GM18507 (cell line): ENCODE data around the gene DPPA3.
"Not testable (repeated sequence)": the region's sequence is repeated elsewhere in the genome, so short reads cannot be mapped to it uniquely, and the experiment has no call there.

ENCODE experiments used
- DNase-seq: peaks from one replicate; pipeline ENCODE4 v3.0.0; 2011; ENCODE audit warnings: low read depth; ENCODE audit not compliant: insufficient read length; ENCODE audit errors: extremely low spot score
- FAIRE-seq: peaks from 2 replicates; lab custom pipeline; 2011; peaks lifted over from hg19 to GRCh38; lab: Jason Lieb, UNC

Gene DPPA3

DNA sequence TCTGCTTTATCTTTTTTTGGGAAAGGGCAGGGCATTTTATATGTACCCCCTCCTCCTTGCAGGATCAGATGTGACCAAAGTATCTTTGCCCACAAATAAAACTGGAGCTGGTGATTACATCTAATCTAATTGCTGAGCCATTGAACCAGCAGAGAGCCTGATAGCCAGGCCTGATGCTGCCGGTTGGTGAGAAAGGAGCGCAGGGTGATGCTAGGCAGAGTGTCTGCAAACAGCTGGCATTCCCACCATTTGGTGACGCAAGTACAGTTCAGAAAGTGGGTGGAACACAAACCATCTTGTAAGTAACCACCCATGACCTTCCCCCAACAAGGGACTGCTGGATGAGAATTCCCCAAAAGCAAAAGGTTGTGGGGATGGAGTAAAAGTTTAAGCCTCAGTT lies 12.7 kb downstream of the DPPA3 start:
- DNase-seq (no peak), FAIRE-seq (no peak)

DNA sequence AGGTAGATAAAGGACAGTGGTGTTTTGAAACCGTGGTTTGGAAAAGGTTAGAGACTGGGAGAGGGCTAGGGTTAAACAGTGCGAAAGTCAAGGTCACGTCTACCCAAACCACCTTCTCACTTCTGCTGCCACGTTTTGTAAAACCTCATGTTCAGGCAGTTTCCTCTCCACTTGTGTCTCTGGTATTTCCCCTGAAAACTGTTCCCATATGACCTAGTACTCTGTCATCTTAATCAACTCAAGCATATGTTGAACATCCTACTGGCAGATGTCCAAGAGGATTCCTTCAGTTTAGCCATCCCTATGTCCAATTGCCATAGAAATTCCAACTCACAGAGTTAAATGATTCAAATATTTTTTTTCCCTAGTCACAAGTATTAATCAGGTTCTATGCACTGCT lies 18.5 kb downstream of the DPPA3 start:
- DNase-seq, result no peak

DNA sequence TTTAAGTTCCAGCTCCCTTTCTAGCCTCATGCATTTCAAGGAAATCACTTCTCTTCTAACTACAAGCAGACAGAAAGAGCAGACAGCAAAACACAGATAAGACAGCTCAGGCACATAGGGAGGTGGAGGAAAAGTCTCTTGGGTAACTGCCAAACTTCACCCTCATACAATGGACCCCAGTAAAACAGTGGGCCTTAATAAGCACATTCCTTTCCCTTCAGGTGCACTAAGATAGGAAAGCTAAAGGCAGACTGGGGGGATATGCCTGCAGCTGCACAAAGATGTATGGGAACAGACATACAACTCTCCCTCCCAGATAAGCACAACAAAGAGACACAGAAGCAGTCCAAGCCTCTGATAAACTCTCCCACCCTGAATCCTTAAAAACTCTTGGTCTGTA lies 19.8 kb downstream of the DPPA3 start:
- not testable (repeated sequence) for DNase-seq

More for the DNA sequence above, 18.5 kb downstream of the DPPA3 start:
- FAIRE-seq, result no peak

DNA sequence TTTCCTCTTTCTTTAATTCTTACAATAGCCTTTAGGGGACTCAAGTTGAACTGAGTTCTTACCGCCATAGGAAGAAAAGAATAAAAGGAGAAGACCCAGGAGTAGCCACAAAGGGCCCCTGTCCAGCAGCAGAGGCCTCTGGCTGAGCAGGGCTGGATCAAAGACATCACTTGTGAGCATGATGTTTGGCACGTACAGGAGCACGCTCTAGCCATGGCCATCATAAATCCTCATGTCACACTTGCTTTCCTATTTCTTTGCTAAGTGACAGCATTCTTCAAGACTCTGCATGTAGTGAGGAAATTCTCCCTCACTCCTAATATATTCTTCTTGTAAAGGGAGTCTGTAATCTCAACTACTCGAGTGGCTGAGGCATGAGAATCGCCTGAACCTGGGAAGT lies 20.3 kb downstream of the DPPA3 start:
- no peak for DNase-seq
- no peak for FAIRE-seq

More for the DNA sequence above, 19.8 kb downstream of the DPPA3 start:
- FAIRE-seq, result not testable (repeated sequence)

DNA sequence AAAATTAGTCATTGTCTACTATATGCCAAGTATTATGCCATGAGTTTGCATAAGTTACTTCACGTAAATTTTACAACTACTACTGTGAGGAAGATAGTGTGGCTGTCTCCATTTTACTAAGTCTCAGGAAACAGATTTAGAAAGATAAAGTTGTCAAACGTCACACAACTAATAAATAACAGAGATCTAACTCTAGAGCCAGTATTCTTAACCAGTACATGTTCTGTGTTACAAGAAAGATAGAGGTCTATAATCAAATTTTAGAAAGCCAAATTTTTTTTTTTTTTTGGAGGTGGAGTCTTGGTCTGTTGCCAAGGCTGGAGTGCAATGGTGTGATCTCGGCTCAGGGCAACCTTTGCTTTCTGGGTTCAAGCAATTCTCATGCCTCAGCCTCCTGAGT lies 21.8 kb downstream of the DPPA3 start:
- no peak for FAIRE-seq
- DNase-seq, result no peak

DNA sequence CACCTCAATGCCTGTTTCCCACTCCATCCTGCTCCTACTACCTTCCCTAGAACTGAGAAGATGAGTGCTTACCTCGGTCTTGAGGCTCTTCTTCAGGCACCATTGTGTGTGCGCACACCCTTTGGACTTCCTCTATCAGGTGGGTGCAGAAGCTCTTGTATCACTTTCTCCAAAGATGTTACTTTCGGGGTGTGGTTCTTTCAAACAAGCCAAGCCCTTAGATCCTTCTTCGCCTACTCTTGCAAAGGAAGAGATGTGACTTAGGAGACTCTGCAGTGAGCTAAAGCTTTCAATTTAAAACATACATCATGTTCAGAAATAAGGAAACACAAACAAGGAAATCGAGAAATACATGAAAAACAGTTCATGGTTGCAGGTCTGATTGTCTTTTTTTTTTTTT lies 36.0 kb downstream of the DPPA3 start, which contains the start of gene CLEC4C:
Gene CLEC4C (minus strand): TSS at position 130 of the 400 bp plus-strand sequence. CDS start 27 bp downstream, at position 103.
- no peak for DNase-seq
- FAIRE-seq, result no peak

DNA sequence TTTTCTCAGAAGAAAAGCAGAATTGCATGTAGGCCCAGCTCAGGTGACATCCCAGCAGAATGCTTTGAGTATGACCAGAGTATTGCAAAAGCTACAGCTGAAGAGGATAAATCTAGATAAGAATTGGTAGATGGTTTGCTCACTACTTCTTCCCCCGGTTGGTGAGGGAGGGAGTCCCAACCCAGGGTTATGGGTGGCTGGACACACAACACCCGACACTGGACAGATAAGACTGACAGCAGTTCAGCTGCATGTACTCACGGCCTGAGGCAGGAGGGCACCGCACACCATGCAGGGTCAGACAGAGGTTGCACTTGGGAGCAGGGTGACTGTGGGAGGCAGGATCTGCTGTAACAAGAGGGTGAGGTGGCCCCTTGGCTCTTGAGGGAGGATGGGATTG lies 37.6 kb downstream of the DPPA3 start:
- DNase-seq (no peak), FAIRE-seq (no peak)

DNA sequence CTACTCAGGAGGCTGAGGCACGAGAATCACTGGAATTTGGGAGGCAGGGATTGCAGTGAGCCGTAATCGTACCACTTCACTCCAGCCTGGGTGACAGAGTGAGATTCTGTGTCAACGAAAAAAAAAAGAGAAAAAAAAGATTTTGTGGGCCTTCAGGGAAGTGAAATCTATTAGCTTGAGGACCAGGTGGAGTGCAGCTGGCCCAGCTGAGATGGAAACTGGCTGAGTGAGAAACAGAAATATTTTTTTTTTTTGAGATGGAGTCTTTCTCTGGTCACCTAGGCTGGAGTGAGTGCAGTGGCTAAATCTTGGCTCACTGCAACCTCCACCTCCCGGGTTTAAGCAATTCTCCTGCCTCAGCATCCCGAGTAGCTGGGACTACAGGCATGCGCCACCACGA lies 38.2 kb downstream of the DPPA3 start:
- DNase-seq, result no peak
- no peak for FAIRE-seq

DNA sequence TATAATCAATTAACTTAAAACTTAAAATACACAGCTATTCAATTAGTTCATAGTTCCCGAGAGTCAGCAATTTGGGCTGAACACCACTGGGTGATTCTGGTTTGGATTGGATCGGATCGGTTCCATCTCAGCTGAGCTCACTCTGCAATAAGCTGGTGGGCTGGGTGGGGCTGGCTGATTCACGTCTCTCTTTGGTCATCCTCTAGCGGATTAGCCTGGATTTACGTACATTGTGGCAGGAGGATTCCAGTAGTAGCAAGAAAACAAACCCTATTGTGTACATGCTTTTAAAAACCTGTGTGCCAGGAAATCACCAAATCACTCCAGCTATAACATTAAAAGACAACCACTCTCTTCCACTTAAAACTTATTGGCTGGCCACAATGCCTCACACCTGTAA lies 39.1 kb downstream of the DPPA3 start:
- DNase-seq (no peak), FAIRE-seq (no peak)

DNA sequence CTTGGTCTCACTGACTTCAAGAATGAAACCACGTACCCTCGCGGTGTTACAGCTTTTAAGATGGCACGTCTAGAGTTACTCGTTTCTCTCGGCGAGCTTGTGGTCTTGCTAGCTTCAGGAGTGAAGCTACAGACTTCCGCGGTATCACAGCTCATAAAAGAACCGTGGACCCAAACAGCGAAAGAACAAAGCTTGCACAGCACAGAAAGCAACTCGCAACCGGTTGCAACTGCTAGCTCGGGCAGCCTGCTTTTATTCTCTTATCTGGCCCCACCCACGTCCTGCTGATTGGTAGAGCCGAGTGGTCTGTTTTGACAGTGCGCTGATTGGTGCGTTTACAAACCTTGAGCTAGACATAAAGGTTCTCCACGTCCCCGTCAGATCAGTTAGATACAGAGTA lies 40.2 kb downstream of the DPPA3 start:
- DNase-seq, result no peak

DNA sequence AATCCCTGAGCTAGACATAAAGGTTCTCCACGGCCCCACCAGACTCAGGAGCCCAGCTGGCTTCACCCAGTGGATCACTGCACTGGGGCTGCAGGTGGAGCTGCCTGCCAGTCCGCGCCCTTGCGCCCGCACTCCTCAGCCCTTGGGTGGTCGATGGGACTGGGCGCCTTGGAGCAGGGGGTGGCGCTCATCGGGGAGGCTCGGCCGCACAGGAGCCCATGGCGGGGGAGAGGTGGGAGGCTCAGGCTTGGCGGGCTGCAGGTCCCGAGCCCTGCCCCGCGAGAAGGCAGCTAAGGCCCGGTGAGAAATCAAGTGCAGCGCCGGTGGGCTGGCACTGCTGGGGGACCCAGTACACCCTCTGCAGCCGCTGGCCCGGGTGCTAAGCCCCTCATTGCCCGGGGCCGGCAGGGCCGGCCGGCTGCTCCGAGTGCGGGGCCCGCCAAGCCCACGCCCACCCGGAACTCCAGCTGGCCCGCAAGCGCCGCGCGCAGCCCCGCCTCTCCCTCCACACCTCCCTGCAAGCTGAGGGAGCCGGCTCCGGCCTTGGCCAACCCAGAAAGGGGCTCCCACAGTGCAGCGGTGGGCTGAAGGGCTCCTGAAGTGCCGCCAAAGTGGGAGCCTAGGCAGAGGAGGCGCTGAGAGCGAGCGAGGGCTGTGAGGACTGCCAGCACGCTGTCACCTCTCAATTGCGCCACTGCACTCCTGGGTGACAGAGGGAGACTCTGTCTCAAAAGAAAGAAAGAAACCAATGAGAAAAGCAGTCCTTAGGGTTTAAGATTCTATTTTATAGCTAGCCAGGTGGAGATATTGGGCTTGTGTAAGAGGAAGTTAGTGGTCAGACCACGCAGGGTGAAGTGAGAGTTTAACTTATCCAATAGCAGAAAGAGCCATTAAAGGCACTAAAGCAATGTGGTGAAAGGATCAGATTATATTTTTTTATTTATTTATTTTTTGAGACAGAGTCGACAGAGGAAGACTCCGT lies 41.0 kb downstream of the DPPA3 start:
- DNase-seq, FAIRE-seq: not testable (repeated sequence)

More for the DNA sequence above, 40.2 kb downstream of the DPPA3 start:
- FAIRE-seq, result no peak

DNA sequence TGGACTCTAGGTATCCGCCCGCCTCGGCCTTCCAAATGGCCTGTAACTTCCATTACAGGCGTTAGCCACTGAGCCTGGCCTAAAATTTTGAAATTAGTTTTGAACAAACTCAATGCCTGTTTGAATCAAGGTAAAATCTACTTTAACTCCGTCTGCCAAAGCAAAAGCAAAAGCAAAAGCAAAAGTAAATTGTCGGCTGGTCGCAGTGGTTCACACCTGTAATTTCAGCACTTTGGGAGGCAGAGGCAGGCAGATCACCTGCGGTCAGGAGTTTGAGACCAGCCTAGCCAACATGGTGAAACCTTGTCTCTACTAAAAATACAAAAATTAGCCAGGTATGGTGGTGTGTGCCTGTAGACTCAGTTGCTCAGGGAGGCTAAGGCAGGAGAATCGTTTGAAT lies 44.4 kb downstream of the DPPA3 start:
- DNase-seq, FAIRE-seq: not testable (repeated sequence)

DNA sequence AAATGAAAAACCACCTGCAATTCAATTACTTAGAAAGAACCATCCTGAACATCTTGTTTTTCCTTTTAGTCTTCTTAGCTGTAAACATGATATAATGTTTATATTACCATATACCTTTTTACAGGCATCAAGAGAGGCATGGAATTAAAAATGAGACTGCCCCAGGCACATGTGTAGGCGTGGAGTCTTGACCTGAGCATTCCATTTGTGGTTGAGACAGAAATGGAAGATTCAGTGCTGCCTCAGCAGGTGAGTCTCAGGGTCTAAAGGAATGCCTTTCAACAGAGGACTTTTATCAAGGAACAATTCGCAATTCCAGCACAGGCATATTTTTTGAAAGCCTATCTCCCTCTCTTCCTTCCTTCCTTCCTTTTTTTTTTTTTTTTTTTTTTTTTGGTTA lies 45.8 kb downstream of the DPPA3 start:
- DNase-seq (no peak), FAIRE-seq (no peak)

DNA sequence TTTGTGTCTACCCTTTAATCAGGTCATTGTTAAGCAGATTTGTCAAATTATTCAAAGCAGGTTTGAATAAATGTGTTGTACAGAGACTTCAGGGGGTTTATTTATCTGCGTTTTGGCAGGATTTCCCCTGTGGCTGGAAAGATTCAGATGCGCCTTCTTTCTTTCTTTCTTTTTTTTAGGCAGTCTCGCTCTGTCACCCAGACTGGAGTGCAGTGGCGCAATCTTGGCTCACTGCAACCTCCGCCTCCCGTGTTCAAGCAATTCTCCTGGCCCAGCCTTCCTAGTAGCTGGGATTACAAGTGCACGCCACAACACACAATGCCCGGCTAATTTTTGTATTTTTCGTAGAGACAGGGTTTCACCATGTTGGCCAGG lies 47.5 kb downstream of the DPPA3 start:
- FAIRE-seq, result no peak
- DNase-seq, result no peak
